Measurements from ENCODE around the gene EPS8L2. TPM values are rescaled to one million over a fixed set of nuclear protein-coding genes. Genes with fewer than 3 reads are reported as not detected.

Gene EPS8L2
- 5.7 TPM for total RNA-seq

GRCh38 chr11:705646-706438 lies at the start of gene EPS8L2:
EPS8L2 (plus strand) TSS chr11:706231; CDS start chr11:709408, 3,177 bp downstream.
- no peak for DNase-seq (ENCODE audit: low read depth in 2 of 3, low spot score in 2 of 3)

GRCh38 chr11:656426-656825 lies 49.6 kb upstream of the EPS8L2 start:
- no peak for DNase-seq (ENCODE audit: low read depth in 2 of 3, low spot score in 2 of 3)

GRCh38 chr11:656866-657265 lies 49.2 kb upstream of the EPS8L2 start:
- no peak for DNase-seq (ENCODE audit: low read depth in 2 of 3, low spot score in 2 of 3)

- DNase-seq (ENCODE audit: low read depth in 2 of 3, low spot score in 2 of 3) = no peak
These were observed 48.3 kb upstream of the EPS8L2 start for GRCh38 chr11:657691-658126.

DNA sequence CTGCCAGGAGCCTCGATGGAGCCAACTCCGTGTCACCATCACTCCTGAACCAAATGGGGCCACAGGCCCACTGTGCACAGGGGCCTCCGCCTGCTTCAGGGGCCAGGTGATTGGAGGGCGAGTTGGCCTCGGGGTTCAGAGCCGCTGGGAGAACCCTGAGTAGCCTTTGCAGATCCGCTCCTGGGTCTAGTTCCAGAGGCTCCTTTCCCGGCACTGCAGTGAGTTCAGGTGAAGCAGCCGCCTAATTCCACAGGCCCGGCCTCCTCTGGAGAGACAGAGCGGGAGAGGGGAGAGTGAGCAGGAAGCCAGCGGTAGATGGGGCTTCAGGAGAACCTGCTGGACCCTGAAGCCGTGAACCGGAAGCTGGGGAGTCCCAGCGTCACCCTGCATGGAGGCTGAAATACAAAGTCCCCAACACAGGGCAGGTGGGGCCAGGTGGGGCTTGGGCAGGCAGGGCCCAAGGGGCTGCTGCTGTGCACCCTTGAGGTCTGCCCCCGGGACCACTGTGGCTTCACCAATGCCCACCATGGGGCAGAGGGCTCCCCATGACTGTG lies 46.4 kb upstream of the EPS8L2 start:
- no peak for DNase-seq (ENCODE audit: low read depth in 2 of 3, low spot score in 2 of 3)

DNA sequence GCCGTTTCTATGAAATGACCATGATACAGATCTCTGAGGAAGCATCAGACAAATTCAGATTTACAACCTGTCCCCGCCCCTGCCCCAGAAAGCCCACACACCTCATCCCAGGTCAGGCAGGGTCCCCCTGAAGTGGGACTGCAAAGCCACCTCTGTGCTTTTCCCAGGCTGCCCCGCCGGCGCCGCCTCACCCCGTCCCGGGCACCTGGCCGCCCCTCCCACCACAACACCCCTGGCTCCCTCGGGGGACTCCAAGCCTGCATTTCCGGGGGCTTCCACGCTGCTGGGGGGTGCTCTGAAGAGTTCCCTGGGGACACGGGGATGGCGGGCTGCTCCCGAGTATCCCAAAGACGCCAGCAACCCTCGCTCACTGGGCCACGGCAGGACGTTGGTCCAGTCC lies 45.8 kb upstream of the EPS8L2 start:
- DNase-seq (ENCODE audit: low read depth in 2 of 3, low spot score in 2 of 3) = no peak

DNA sequence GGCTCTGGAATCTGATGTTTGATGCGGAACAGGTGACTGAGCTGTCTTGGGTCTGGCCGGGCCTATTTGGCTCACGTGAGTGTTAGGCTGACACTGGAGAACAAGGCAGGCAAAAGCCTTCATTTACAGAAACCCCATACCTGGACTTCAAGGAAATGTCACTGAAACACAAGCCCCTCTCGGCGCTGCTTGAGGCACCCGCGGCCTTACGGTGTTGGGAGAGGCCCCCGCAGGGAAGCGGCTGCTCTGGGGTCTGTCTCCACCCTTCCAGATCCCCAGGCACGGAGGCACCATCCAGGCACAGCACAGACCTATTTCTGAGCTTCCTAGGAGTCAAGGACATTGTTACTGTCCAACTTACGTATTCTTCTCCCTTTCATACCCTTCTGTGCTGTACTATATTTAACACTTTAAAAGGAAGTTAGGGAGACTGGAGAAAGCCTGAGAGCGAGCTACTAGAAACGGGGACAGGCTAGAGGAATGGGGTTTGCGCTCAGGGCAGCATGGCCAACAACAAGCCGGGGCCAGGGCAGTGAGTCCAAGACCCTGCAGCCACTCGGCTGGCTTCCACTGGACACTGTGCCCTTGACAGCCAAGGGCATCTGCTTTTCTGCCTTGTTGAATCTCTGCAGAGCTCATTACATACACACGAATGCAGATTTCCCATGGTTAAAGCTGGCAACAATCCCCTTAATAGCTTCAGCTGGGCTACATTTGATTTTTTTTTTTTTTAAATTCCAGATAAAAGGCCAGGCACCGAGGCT lies 45.2 kb upstream of the EPS8L2 start:
- no peak for DNase-seq (ENCODE audit: low read depth in 2 of 3, low spot score in 2 of 3)

DNA sequence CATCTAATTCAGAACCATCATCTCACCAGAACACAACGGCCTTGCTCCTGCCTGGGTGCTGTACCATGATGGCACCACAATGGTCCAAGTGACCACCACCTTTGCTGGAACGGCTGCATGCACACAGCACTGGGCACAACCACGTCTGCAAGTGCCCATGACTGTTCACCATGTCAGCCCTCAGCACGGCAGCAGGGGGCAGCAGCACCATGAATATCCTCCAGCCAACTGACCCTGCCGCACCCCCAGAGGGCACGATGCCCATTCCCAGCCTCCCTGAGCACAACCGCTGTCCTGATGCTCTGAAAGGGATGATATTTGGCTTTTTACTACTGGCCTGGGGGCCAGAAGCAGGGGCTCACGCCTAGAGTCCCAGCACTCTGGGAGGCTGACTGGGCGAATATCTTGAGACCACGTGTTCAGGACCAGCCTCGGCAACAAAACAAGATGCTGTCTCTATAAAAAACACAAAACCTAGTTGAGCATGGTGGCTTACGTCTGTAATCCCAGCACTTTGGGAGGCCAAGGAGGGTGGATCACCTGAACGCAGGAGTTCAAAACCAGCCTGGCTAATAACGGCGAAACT lies 43.2 kb upstream of the EPS8L2 start:
- peak in 2 of 3 donors; percentile 51 to 56 for DNase-seq (ENCODE audit: low read depth in 2 of 3, low spot score in 2 of 3)

DNA sequence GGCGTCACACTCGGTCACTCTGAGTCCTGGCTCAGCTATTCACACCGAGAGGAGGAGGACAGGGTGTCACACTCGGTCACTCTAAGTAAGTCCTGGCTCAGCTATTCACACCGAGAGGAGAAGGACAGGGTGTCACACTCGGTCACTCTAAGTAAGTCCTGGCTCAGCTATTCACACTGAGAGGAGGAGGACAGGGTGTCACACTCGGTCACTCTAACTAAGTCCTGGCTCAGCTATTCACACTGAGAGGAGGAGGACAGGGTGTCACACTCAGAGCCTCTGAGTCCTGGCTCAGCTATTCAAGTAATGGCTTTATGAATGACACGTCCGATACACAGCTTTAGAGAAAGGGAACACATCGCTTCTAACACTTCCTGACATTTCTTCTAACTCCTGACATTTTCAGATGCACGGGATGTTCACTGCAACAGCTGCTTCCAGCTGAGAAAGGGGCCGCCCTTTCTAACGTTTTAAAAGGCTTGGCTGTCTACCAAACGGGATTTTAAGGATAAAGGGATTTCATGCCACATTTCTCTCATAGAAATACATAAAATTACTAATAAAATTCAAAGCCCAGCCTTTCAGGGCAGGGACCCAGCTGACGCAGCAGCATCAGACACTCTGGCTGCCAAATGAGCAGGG lies 40.8 kb upstream of the EPS8L2 start:
- no peak for DNase-seq (ENCODE audit: low read depth in 2 of 3, low spot score in 2 of 3)

GRCh38 chr11:665704-666281 lies 40.2 kb upstream of the EPS8L2 start:
- DNase-seq (ENCODE audit: low read depth in 2 of 3, low spot score in 2 of 3) = peak in 1 of 3 donors; percentile 30

GRCh38 chr11:673866-674265 lies 32.2 kb upstream of the EPS8L2 start:
- no peak for DNase-seq (ENCODE audit: low read depth in 2 of 3, low spot score in 2 of 3)

- DNase-seq (ENCODE audit: low read depth in 2 of 3, low spot score in 2 of 3) = no peak
These were observed 31.6 kb upstream of the EPS8L2 start for GRCh38 chr11:674406-674805.

- DNase-seq (ENCODE audit: low read depth in 2 of 3, low spot score in 2 of 3) = no peak
These were observed 27.7 kb upstream of the EPS8L2 start for GRCh38 chr11:678297-678696.

DNA sequence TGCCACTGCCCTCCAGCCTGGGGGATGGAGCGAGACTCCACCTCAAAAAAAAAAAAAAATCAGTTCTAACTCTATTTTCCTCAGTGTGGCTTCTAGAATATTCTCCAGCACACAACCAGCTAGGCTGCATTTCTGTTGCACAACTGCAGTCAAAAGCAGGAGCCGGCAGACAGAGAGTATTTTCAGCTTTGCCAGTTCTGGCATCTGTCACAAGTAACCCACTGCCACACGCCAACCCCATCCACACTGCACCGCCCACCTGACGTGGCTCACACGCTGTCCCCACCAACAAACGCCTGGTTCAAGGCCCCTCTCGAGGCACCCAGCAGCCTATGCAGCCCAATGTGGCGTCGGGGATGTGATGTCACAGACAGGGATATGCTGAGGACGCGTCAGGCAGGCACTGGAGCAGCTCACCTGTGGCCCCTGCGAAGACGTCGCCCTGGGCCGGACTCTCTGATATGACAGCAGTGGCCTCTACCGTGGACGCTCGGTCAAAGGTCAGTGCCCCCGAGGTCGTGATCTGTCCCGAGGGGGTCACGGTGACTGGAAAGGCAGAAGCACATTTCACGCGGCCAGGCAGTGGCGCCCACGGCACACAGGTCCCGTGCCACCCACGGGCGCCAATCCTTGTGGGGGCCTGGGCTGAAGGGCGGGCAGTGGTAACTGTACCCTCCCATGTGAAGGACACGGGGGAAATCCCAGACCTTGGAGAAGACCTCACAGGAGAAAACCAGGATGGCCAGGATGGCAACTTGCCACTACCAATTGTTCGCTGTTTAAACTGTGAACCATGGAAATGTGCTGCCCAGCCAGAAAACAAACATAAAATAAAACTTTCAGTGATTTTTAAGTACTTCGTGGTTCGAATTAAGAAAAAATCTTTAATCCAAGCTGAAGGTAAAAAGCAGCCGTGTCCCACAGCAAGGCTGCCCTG lies 26.5 kb upstream of the EPS8L2 start:
- no peak for DNase-seq (ENCODE audit: low read depth in 2 of 3, low spot score in 2 of 3)

DNA sequence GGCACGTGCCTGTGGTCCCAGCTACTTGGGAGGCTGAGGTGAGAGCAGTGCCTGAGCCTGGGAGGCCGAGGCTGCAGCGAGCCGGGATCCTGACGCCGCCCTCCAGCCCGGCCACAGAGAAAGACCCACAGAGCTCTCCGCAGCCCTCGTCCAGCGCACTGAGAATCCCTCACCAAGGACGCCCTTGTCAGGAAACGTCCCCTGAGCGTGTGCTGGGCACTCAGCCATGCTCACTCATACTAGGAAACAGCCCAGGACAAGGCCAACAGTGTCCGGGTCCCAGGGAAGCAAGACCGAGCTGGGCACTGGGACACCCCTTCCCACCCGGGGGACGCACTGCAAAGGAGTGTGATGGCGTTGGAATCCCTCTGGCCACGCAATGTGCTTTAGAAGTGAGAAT lies 25.6 kb upstream of the EPS8L2 start:
- DNase-seq (ENCODE audit: low read depth in 2 of 3, low spot score in 2 of 3) = no peak

DNA sequence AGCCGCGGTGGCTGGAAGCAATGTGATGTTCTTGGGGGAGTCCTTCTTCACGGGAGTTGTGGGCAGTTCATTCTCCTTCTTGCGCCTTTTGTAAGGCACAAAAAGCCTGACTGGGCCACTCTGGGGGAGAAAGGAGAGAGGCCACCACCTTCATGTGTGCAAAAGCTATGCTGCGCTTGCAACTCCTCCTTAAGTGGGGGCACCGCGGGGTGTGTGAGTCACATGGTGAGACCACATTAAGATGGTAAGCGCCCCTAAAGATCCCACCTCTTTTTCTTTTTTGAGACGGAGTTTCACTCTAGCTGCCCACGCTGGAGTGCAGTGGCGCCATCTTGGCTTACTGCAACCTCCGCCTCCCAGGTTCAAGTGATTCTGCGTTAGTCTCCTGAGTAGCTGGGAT lies 25.1 kb upstream of the EPS8L2 start:
- DNase-seq (ENCODE audit: low read depth in 2 of 3, low spot score in 2 of 3) = no peak

GRCh38 chr11:686451-687243 lies 19.4 kb upstream of the EPS8L2 start:
- DNase-seq (ENCODE audit: low read depth in 2 of 3, low spot score in 2 of 3) = no peak

DNA sequence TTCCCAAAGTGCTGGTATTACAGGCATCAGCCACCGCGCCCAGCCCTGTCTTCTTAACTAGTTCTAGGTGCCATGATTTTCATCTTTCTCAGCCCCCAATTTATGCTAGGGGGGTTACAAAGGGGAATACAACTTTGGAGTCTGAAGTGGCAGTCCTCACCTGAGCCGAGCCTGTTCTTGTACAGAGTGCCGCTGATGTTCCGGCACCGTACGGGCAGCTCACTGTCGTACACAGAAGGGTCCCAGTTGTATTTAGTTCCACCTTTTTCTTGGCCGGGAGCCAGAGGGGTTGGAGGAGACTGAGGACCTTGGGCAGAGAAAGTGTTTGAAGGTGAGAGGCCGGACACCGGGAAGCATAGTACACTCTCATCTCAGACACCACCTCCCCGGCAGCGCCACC lies 18.3 kb upstream of the EPS8L2 start:
- DNase-seq (ENCODE audit: low read depth in 2 of 3, low spot score in 2 of 3) = no peak

- DNase-seq (ENCODE audit: low read depth in 2 of 3, low spot score in 2 of 3) = no peak
These were observed 17.4 kb upstream of the EPS8L2 start for GRCh38 chr11:688681-689080.

All from hematopoietic multipotent progenitor cell (in vitro differentiated cells).